Heart left ventricle (tissue), 16 donors: ENCODE data around the gene ZFPM1. TPM values are rescaled to one million over a fixed set of nuclear protein-coding genes. Genes with fewer than 3 reads are reported as not detected.
A peak's percentile ranks its signal among the peaks of the same experiment; 100 is the strongest.

Experiments
- ATAC-seq, 4 donors: fragments of 200-7000 bp; cut with Tn5 transposase; one replicate each; pipeline ENCODE4 v1.9.1; 2020 to 2022; ENCODE audit warnings: moderate library complexity in 4 of 4, mild to moderate bottlenecking in 3 of 4, moderate number of reproducible peaks in 1 of 4
- DNase-seq, 5 donors: peaks; one replicate each; pipeline ENCODE4 v3.0.0-alpha.2; 2020
- H3K27ac ChIP-seq, 12 donors: fragments of 200-600 bp; sonication (generic) in 4 of 12; one replicate each; pipeline versions ENCODE4 v1.5.0 to v1.8.0; 2016 to 2022; ENCODE audit warnings: mild to moderate bottlenecking in 2 of 12
- H3K27me3 ChIP-seq, 9 donors: fragments of 200-600 bp; sonication (generic) in 2 of 9; one replicate each; pipeline versions ENCODE4 v1.5.1 to v1.8.0; 2016 to 2022; ENCODE audit warnings: mild to moderate bottlenecking in 3 of 9
- H3K36me3 ChIP-seq, 9 donors: fragments of 200-600 bp; sonication (generic) in 2 of 9; one replicate each; pipeline versions ENCODE4 v1.5.0 to v1.8.0; 2018 to 2022; ENCODE audit warnings: mild to moderate bottlenecking in 2 of 9
- H3K4me1 ChIP-seq, 12 donors: fragments of 200-600 bp; sonication (generic) in 4 of 12; one replicate each; pipeline versions ENCODE4 v1.5.0 to v1.8.0; 2016 to 2022; ENCODE audit warnings: mild to moderate bottlenecking in 3 of 12
- H3K4me3 ChIP-seq, 12 donors: fragments of 200-600 bp; sonication (generic) in 4 of 12; one replicate each; pipeline versions ENCODE4 v1.5.0 to v1.8.0; 2017 to 2022; ENCODE audit warnings: mild to moderate bottlenecking in 9 of 12, moderate library complexity in 4 of 12
- H3K9me3 ChIP-seq, 12 donors: fragments of 200-600 bp; sonication (generic) in 4 of 12; one replicate each; pipeline versions ENCODE4 v1.5.0 to v1.8.0; 2016 to 2022; ENCODE audit warnings: mild to moderate bottlenecking in 1 of 12
- CTCF ChIP-seq, 12 donors: fragments of 200-600 bp; sonication (generic) in 4 of 12; IDR thresholded peaks; one replicate each; pipeline versions ENCODE4 v1.5.0 to v1.8.0; 2018 to 2022; ENCODE audit warnings: antibody characterized with exemption in 12 of 12, mild to moderate bottlenecking in 5 of 12
- POLR2A ChIP-seq, 2 donors: fragments of 450-650 bp; IDR thresholded peaks; one replicate each; pipeline ENCODE4 v1.6.1; 2017; ENCODE audit warnings: antibody characterized with exemption in 2 of 2, mild to moderate bottlenecking in 2 of 2, moderate library complexity in 2 of 2
- WGBS, 4 donors: extraction: QIAGEN DNeasy Blood & Tissue Kit in 2 of 4; methylation state at CpG; one replicate each; pipeline versions ENCODE4 v1.1.5 to v1.1.7; 2013 to 2018; 5-methylcytosine and 5-hydroxymethylcytosine counted together
- intact Hi-C, 10 donors: fragments of 100-400 bp; cut with DNase I; formaldehyde crosslinking; loops; one replicate each; pipeline versions ENCODE4 v1.11.1 to v1.14.2; 2022
- polyA plus RNA-seq, 2 donors: library from polyadenylated mRNA; stranded (reverse); fragments of 200-250 nt; gene quantifications; one replicate each; pipeline ENCODE4 v1.2.3, GENCODE V29; 2013
- total RNA-seq, 9 donors: library from RNA; depleted of rRNA in 2 of 9; stranded (reverse); fragments of >200 nt in 2 of 9; fragmentation: NEBNext Ultra II Directional in 3 of 9; extraction: Animal tissue kit (Norgen Biotek cat#: 25700) in 3 of 9; gene quantifications; one replicate each; pipeline versions ENCODE4 v1.1.0 to v1.2.4, GENCODE V29; 2016 to 2023
- donor health status: ischemic (EF 13 %, LVEDD 7.1; RV severe dilation, severe dysfunction).
- donor health status: healthy with polysubstance abuse.
- donor health status: DM: no; HTN: yes; CAD: no.
- donor health status: DM: no; HTN: no; CAD: no.
- donor health status: ischemic (EF 25% LVEDD 6.9; RV normal size, moderate dysfunction).
- donor health status: ischemic (EF 25% LVEDD 5.7; RV mildly dilated, moderate dysfunction).
- donor health status: healthy.
- donor health status: DM: yes; HTN: yes; CAD: no.
- donor health status: ischemic (EF 35%, LVEDD 5.7; RV mildly dilated, moderate dysfunction).
- donor health status: nonischemic (EF 11% LVEDD 7.7; RV severe dilation, severe dysfunction).
- donor health status: DM: yes; HTN: yes; CAD: no.
- donor health status: PGD.
- donor health status: ischemic (EF 29% LVEDD 5.4; RV normal size, mild dysfunction).
- donor health status: nonischemic (EF 23%, LVEDD 6.1; RV moderate dilation, normal function).

ZFPM1 gene
- total and polyA plus RNA-seq, 11 donors = 1.3 to 6.3 (median 4.1) TPM

DNA sequence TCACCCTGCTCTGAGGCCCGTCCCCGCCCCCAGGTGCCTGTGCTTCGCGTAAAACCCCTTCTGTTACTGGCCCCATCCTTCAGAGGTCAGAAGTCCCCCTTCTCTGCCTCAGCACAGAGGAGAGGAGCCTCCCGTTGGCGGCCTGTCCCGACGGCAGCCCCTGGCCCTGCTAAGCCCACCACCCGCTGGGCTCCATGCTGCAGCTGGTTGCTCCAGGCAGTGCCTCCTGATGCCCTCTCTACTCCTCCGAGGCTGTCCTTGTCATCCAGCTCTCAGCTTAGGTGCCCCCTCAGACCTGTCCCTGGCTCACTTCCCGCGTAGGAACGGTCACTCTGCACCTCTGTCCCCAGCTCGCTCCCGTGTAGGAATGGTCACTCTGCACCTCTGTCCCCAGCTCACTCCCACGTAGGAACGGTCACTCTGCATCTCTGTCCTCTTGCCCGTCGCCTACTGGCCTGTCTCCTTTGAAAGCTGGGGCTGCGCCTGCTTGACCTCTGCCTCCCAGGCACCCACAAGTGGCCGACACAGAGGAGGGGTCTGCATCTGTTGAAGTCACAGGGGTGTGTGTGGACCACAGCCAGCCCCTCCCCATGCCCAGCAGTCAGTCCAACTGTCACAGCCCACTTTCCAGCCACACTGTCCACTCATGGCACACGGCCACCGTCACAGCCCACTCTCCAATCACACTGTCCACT is 85.4 kb downstream of the ZFPM1 start:
- H3K36me3 ChIP-seq = no peaks in the 10 kb centered on the region
- intact Hi-C loops = loop anchor here in 2 of 10 donors (10.0 kb wide), 2 partner anchors 574 to 584 kb away; partner anchors contain the start of gene BANP (in 1 of the 2)
- H3K27ac ChIP-seq = no peak overlapping the region
- peaks cover 10 to 33% (median 22%) of the 10 kb centered on the region in 9 donors for H3K27me3 ChIP-seq
- peaks cover 0 to 12% (median 9%) of the 10 kb centered on the region in 12 donors for H3K4me1 ChIP-seq
- 45 to 52% (median 48%) methylated on average over 23 of the region's 23 CpGs for WGBS, 4 donors
- no peak overlapping the region for H3K4me3 ChIP-seq
- H3K9me3 ChIP-seq = peaks cover 0 to 15% (median 10%) of the 10 kb centered on the region in 12 donors
- no peak for TF ChIP-seq CTCF (IDR thresholded peaks at IDR 0.05)
- ATAC-seq (no peak), DNase-seq (no peak)

- no peak for ATAC-seq
- Histone ChIP-seq H3K4me1 (peaks cover 0 to 12% (median 9%) of the 10 kb centered on the region in 12 donors), H3K27ac (no peak overlapping the region), H3K4me3 (no peak overlapping the region), H3K27me3 (peaks cover 10 to 33% (median 22%) of the 10 kb centered on the region in 9 donors), H3K9me3 (peaks cover 0 to 22% (median 17%) of the 10 kb centered on the region in 12 donors), H3K36me3 (no peaks in the 10 kb centered on the region)
- intact Hi-C loops = loop anchor here in 2 of 10 donors (10.0 kb wide), 2 partner anchors 574 to 584 kb away; partner anchors contain the start of gene BANP (in 1 of the 2)
- TF ChIP-seq POLR2A (IDR thresholded peaks at IDR 0.05) (no peak), CTCF (IDR thresholded peaks at IDR 0.05) (no peak)
- no peak for DNase-seq
- WGBS, 4 donors = 53 to 88% (median 67%) methylated on average over 3 to 12 of the region's 12 CpGs
Observed at GRCh38 chr16:88539261-88539651, 86.2 kb downstream of the ZFPM1 start.

DNA sequence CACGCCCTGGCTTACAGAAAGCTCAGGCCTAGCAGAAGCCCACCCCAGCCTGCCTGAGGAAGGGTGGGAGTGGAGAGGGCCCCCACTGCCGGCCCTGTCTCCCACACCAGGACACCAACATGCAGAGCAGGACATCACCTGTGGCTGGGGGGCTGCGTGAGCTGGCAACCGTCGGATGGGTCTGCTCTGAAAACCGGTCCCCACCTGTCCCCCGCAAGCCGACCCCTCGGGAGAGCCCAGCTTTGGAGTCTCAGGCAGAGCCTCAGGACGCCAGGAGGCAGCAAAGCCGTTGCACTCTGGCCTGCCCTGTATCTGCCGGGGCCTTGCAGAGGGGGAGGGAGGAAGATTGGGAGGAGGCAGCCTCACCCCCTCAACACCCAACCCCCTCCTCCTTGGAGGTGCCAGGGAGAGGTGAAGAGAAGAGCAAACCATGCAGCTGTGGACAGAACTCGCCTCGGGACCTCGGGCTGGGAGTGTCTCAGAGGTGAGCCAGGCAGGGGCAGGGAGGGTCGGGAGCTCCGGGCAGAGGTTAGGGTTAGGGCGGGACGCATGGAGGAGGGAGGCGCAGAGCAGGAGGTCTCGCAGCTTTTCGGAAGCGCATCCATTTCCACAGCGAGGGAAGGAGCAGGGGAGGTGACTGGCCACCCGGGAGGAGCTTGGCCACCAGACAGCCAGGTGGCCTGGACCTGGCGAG is 86.7 kb downstream of the ZFPM1 start:
- peaks cover 10 to 33% (median 22%) of the 10 kb centered on the region in 9 donors for H3K27me3 ChIP-seq
- no peaks in the 10 kb centered on the region for H3K36me3 ChIP-seq
- WGBS, 4 donors = 21 to 38% (median 28%) methylated on average over 21 to 26 of the region's 26 CpGs
- no peak for TF ChIP-seq POLR2A (IDR thresholded peaks at IDR 0.05)
- TF ChIP-seq CTCF (IDR thresholded peaks at IDR 0.05) = no peak
- ATAC-seq (no peak), DNase-seq (peak in 1 of 5 donors; percentile 9)
- no peak overlapping the region for H3K27ac ChIP-seq
- peaks cover 0 to 11% (median 8%) of the 10 kb centered on the region in 12 donors for H3K4me1 ChIP-seq
- intact Hi-C loops = loop anchor here in 2 of 10 donors (10.0 kb wide), 2 partner anchors 575 to 585 kb away; partner anchors contain the start of gene BANP (in 1 of the 2)
- no peak overlapping the region for H3K4me3 ChIP-seq
- peaks cover 0 to 25% (median 19%) of the 10 kb centered on the region in 12 donors for H3K9me3 ChIP-seq
